ENCODE data around the gene AUTS2. TPM values are rescaled to one million over a fixed set of nuclear protein-coding genes. Genes with fewer than 3 reads are reported as not detected.

The AUTS2 gene
- total and polyA plus RNA-seq, 4 donors = 4.9 to 24.4 (median 7.0) TPM

DNA sequence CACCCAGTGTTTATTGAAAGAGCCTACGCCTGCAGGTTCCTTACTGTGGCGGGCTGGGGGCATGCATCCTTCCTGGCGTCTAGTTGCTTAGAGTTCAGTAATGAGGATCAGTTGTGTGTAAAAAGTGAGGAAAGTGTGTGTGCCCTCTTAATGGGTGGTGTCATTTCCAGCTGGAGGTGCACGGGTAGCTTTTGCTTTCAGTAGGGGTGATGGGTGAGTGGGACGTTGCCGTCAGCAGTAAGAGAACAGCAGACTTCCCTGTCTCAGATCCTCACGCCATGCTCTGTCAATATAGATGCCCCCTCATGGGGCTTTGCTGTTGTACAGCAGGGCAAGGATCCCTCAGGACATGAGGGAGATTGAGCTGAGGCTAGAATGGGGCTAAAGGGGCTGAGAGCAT lies 1181.0 kb downstream of the AUTS2 start:
- Histone ChIP-seq H3K27me3 (ENCODE audit: control insufficient read depth in 4 of 4, insufficient read depth in 4 of 4, low read length in 3 of 4) (no peaks in the 10 kb centered on the region), H3K4me3 (ENCODE audit: low read depth in 1 of 3, low read length in 3 of 3) (no peak overlapping the region), H3K9ac (ENCODE audit: low read depth in 1 of 2, low read length in 2 of 2) (no peak overlapping the region), H3K36me3 (ENCODE audit: control insufficient read depth in 4 of 4, insufficient read depth in 3 of 4, low read depth in 1 of 4, low read length in 3 of 4) (peaks cover 4 to 53% (median 39%) of the 10 kb centered on the region in 4 donors), H3K27ac (ENCODE audit: low read depth in 1 of 2, low read length in 2 of 2) (no peak overlapping the region), H3K4me1 (ENCODE audit: control insufficient read depth in 4 of 4, insufficient read depth in 4 of 4, low read length in 3 of 4) (peaks cover 0 to 20% (median 11%) of the 10 kb centered on the region in 4 donors), H3K9me3 (ENCODE audit: control insufficient read depth in 4 of 4, low read length in 3 of 4) (no peaks in the 10 kb centered on the region)
- TF ChIP-seq, protein P1, sequence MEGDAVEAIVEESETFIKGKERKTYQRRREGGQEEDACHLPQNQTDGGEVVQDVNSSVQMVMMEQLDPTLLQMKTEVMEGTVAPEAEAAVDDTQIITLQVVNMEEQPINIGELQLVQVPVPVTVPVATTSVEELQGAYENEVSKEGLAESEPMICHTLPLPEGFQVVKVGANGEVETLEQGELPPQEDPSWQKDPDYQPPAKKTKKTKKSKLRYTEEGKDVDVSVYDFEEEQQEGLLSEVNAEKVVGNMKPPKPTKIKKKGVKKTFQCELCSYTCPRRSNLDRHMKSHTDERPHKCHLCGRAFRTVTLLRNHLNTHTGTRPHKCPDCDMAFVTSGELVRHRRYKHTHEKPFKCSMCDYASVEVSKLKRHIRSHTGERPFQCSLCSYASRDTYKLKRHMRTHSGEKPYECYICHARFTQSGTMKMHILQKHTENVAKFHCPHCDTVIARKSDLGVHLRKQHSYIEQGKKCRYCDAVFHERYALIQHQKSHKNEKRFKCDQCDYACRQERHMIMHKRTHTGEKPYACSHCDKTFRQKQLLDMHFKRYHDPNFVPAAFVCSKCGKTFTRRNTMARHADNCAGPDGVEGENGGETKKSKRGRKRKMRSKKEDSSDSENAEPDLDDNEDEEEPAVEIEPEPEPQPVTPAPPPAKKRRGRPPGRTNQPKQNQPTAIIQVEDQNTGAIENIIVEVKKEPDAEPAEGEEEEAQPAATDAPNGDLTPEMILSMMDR (IDR thresholded peaks at IDR 0.05; ENCODE audit: low read depth, low read length, missing input control) = no peak
- TF ChIP-seq JUND (IDR thresholded peaks at IDR 0.05) (no peak), YY1 (IDR thresholded peaks at IDR 0.05) (no peak), TAF1 (conservative IDR thresholded peaks at IDR 0.05) (no peak), RAD21 (IDR thresholded peaks at IDR 0.05) (no peak), SP1 (IDR thresholded peaks at IDR 0.05) (no peak), RXRA (IDR thresholded peaks at IDR 0.05) (no peak), EGR1 (IDR thresholded peaks at IDR 0.05; ENCODE audit: low read depth in 2 of 2) (no peak), GABPA (IDR thresholded peaks at IDR 0.05 in 1 of 2, conservative IDR thresholded peaks at IDR 0.05 in 1 of 2) (no peak), HNF4G (IDR thresholded peaks at IDR 0.05) (no peak), NR2F2 (IDR thresholded peaks at IDR 0.05) (no peak), FOXA1 (IDR thresholded peaks at IDR 0.05) (no peak), HNF4A (conservative IDR thresholded peaks at IDR 0.05) (no peak), FOXA2 (IDR thresholded peaks at IDR 0.05) (no peak)
- TF ChIP-seq, protein P2, sequence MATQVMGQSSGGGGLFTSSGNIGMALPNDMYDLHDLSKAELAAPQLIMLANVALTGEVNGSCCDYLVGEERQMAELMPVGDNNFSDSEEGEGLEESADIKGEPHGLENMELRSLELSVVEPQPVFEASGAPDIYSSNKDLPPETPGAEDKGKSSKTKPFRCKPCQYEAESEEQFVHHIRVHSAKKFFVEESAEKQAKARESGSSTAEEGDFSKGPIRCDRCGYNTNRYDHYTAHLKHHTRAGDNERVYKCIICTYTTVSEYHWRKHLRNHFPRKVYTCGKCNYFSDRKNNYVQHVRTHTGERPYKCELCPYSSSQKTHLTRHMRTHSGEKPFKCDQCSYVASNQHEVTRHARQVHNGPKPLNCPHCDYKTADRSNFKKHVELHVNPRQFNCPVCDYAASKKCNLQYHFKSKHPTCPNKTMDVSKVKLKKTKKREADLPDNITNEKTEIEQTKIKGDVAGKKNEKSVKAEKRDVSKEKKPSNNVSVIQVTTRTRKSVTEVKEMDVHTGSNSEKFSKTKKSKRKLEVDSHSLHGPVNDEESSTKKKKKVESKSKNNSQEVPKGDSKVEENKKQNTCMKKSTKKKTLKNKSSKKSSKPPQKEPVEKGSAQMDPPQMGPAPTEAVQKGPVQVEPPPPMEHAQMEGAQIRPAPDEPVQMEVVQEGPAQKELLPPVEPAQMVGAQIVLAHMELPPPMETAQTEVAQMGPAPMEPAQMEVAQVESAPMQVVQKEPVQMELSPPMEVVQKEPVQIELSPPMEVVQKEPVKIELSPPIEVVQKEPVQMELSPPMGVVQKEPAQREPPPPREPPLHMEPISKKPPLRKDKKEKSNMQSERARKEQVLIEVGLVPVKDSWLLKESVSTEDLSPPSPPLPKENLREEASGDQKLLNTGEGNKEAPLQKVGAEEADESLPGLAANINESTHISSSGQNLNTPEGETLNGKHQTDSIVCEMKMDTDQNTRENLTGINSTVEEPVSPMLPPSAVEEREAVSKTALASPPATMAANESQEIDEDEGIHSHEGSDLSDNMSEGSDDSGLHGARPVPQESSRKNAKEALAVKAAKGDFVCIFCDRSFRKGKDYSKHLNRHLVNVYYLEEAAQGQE (IDR thresholded peaks at IDR 0.05) = no peak
- TF ChIP-seq, protein P3, sequence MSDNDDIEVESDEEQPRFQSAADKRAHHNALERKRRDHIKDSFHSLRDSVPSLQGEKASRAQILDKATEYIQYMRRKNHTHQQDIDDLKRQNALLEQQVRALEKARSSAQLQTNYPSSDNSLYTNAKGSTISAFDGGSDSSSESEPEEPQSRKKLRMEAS (IDR thresholded peaks at IDR 0.05) = no peak
- TF ChIP-seq, protein P4, sequence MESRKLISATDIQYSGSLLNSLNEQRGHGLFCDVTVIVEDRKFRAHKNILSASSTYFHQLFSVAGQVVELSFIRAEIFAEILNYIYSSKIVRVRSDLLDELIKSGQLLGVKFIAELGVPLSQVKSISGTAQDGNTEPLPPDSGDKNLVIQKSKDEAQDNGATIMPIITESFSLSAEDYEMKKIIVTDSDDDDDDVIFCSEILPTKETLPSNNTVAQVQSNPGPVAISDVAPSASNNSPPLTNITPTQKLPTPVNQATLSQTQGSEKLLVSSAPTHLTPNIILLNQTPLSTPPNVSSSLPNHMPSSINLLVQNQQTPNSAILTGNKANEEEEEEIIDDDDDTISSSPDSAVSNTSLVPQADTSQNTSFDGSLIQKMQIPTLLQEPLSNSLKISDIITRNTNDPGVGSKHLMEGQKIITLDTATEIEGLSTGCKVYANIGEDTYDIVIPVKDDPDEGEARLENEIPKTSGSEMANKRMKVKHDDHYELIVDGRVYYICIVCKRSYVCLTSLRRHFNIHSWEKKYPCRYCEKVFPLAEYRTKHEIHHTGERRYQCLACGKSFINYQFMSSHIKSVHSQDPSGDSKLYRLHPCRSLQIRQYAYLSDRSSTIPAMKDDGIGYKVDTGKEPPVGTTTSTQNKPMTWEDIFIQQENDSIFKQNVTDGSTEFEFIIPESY (IDR thresholded peaks at IDR 0.05) = no peak
- TF ChIP-seq, protein P5, sequence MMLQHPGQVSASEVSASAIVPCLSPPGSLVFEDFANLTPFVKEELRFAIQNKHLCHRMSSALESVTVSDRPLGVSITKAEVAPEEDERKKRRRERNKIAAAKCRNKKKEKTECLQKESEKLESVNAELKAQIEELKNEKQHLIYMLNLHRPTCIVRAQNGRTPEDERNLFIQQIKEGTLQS (IDR thresholded peaks at IDR 0.05) = no peak
- 96% methylated on average over 7 of the region's 7 CpGs for WGBS
- no peak for DNase-seq (ENCODE audit: low spot score)
